RWPE2 (cell line): ENCODE data around the gene CNTNAP2.
A peak's percentile ranks its signal among the peaks of the same experiment; 100 is the strongest.

ENCODE experiments used
- ATAC-seq: fragments of 200-7000 bp; cut with Tn5 transposase; 3 replicates; pipeline ENCODE4 v1.9.1; 2021; ENCODE audit warnings: low read depth
- DNase-seq: peaks from one replicate; pipeline ENCODE4 v3.0.0-alpha.2; 2020; ENCODE audit warnings: low spot score
- H3K27ac ChIP-seq: fragments of 450-650 bp; 2 replicates; pipeline ENCODE4 v1.5.1; 2017; ENCODE audit warnings: mild to moderate bottlenecking; ENCODE audit not compliant: poor library complexity, severe bottlenecking
- H3K27me3 ChIP-seq: fragments of 250-450 bp; sonication (Bioruptor Pico); 2 replicates; pipeline ENCODE4 v1.5.1; 2021; ENCODE audit warnings: mild to moderate bottlenecking, moderate library complexity; ENCODE audit not compliant: insufficient read depth, poor library complexity, severe bottlenecking
- H3K36me3 ChIP-seq: fragments of 250-450 bp; sonication (Bioruptor Pico); 2 replicates; pipeline ENCODE4 v1.5.1; 2020; ENCODE audit warnings: low read depth, mild to moderate bottlenecking, moderate library complexity
- H3K4me1 ChIP-seq: fragments of 250-450 bp; sonication (Bioruptor Pico); 2 replicates; pipeline ENCODE4 v1.5.1; 2021; ENCODE audit warnings: mild to moderate bottlenecking, moderate library complexity; ENCODE audit not compliant: insufficient read depth, poor library complexity, severe bottlenecking
- H3K4me3 ChIP-seq: fragments of 250-450 bp; sonication (Bioruptor Pico); 2 replicates; pipeline ENCODE4 v1.5.1; 2021; ENCODE audit warnings: mild to moderate bottlenecking, moderate library complexity; ENCODE audit not compliant: severe bottlenecking
- H3K9me3 ChIP-seq: fragments of 250-450 bp; sonication (Bioruptor Pico); 2 replicates; pipeline ENCODE4 v1.5.1; 2021; ENCODE audit warnings: mild to moderate bottlenecking, moderate library complexity; ENCODE audit not compliant: severe bottlenecking
- TF ChIP-seq, protein P1 (sequence below): fragments of 450-650 bp; IDR thresholded peaks from one replicate; pipeline ENCODE4 v1.5.1; 2017; ENCODE audit warnings: mild to moderate bottlenecking, moderate library complexity; ENCODE audit not compliant: poor library complexity, severe bottlenecking

Gene CNTNAP2

GRCh38 chr7:146366938-146367337, 250.3 kb downstream of the CNTNAP2 start:
- Histone ChIP-seq H3K27me3 (peaks cover 4% of the 10 kb centered on the region), H3K27ac (no peak overlapping the region), H3K4me3 (no peak overlapping the region), H3K9me3 (peaks cover 2% of the 10 kb centered on the region), H3K36me3 (no peaks in the 10 kb centered on the region), H3K4me1 (no peaks in the 10 kb centered on the region)
- ATAC-seq, result peak; percentile 91
- no peak for DNase-seq
- TF ChIP-seq, protein P1, sequence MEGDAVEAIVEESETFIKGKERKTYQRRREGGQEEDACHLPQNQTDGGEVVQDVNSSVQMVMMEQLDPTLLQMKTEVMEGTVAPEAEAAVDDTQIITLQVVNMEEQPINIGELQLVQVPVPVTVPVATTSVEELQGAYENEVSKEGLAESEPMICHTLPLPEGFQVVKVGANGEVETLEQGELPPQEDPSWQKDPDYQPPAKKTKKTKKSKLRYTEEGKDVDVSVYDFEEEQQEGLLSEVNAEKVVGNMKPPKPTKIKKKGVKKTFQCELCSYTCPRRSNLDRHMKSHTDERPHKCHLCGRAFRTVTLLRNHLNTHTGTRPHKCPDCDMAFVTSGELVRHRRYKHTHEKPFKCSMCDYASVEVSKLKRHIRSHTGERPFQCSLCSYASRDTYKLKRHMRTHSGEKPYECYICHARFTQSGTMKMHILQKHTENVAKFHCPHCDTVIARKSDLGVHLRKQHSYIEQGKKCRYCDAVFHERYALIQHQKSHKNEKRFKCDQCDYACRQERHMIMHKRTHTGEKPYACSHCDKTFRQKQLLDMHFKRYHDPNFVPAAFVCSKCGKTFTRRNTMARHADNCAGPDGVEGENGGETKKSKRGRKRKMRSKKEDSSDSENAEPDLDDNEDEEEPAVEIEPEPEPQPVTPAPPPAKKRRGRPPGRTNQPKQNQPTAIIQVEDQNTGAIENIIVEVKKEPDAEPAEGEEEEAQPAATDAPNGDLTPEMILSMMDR, result no peak

GRCh38 chr7:146370171-146370570, 253.6 kb downstream of the CNTNAP2 start:
- Histone ChIP-seq H3K4me3 (no peak overlapping the region), H3K27me3 (peaks cover 4% of the 10 kb centered on the region), H3K36me3 (no peaks in the 10 kb centered on the region), H3K9me3 (peaks cover 2% of the 10 kb centered on the region), H3K27ac (no peak overlapping the region), H3K4me1 (no peaks in the 10 kb centered on the region)
- ATAC-seq, result no peak
- TF ChIP-seq, protein P1, result no peak
- no peak for DNase-seq

GRCh38 chr7:146375170-146375569, 258.6 kb downstream of the CNTNAP2 start:
- ATAC-seq (no peak), DNase-seq (no peak)
- H3K4me1 ChIP-seq, result no peaks in the 10 kb centered on the region
- no peaks in the 10 kb centered on the region for H3K9me3 ChIP-seq
- H3K36me3 ChIP-seq, result no peaks in the 10 kb centered on the region
- TF ChIP-seq, protein P1, result no peak
- no peak overlapping the region for H3K27ac ChIP-seq
- no peaks in the 10 kb centered on the region for H3K27me3 ChIP-seq
- no peak overlapping the region for H3K4me3 ChIP-seq

- H3K4me1 ChIP-seq, result no peaks in the 10 kb centered on the region
- H3K36me3 ChIP-seq, result no peaks in the 10 kb centered on the region
- no peak for DNase-seq
Measured at GRCh38 chr7:146378196-146378595, 261.6 kb downstream of the CNTNAP2 start.

DNA sequence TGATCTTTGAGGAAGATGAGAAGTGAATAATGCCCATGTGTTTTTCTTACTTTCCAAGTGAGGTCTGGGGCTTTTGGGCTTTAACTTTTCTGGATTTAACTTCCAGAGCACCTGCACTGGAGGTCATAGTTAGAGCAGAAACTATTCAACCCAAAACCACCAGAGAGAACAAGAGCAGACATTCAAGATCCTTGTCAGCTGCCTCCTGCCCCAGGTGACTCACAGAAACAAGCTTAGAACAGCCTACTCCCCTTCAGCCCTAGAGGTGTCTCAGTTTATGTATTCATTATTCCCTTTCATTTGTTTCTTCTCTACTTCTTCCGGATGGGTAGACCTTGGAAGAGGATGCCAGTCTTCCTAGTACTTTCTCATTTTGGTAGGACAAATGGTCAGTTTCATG, 270.5 kb downstream of the CNTNAP2 start:
- Histone ChIP-seq H3K9me3 (no peaks in the 10 kb centered on the region), H3K27me3 (peaks cover 5% of the 10 kb centered on the region), H3K36me3 (no peaks in the 10 kb centered on the region), H3K27ac (no peak overlapping the region), H3K4me3 (no peak overlapping the region), H3K4me1 (no peaks in the 10 kb centered on the region)
- ATAC-seq, result no peak
- TF ChIP-seq, protein P1, result no peak
- DNase-seq, result no peak

More at GRCh38 chr7:146378196-146378595, 261.6 kb downstream of the CNTNAP2 start:
- H3K4me3 ChIP-seq, result no peak overlapping the region
- no peaks in the 10 kb centered on the region for H3K9me3 ChIP-seq
- peaks cover 5% of the 10 kb centered on the region for H3K27me3 ChIP-seq
- ATAC-seq, result no peak
- TF ChIP-seq, protein P1, result no peak
- no peak overlapping the region for H3K27ac ChIP-seq
